IPS DF 19.7 (cell line): Measurements from ENCODE around the gene IFNA8.
"Not testable (repeated sequence)": the region's sequence is repeated elsewhere in the genome, so short reads cannot be mapped to it uniquely, and the experiment has no call there.

Experiments
- DNase-seq: peaks from one replicate; pipeline ENCODE4 v3.0.0-alpha.2; 2013; ENCODE audit warnings: low read depth, low spot score

The IFNA8 gene

GRCh38 chr9:21428235-21428634 lies 19.3 kb downstream of the IFNA8 start:
- DNase-seq: no peak

DNA sequence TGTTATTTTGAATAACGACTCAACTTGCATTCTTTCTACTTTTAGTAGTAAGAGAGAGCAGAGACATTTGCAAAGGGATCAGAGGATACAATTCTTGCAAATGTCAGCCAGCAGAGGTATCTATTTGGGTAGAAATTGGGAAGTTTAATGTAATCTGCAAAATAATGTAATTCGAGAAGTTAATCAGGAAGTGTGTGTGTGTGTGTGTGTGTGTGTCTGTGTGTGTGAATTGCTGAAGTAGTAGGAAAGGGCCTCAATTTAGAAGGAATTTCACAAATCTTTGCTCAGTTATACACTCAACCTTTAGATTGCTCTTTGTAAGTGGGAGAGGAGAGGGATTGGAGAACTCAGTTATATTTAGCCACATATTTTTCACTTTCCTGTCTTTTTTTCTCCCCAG lies 20.3 kb downstream of the IFNA8 start:
- no peak for DNase-seq

DNA sequence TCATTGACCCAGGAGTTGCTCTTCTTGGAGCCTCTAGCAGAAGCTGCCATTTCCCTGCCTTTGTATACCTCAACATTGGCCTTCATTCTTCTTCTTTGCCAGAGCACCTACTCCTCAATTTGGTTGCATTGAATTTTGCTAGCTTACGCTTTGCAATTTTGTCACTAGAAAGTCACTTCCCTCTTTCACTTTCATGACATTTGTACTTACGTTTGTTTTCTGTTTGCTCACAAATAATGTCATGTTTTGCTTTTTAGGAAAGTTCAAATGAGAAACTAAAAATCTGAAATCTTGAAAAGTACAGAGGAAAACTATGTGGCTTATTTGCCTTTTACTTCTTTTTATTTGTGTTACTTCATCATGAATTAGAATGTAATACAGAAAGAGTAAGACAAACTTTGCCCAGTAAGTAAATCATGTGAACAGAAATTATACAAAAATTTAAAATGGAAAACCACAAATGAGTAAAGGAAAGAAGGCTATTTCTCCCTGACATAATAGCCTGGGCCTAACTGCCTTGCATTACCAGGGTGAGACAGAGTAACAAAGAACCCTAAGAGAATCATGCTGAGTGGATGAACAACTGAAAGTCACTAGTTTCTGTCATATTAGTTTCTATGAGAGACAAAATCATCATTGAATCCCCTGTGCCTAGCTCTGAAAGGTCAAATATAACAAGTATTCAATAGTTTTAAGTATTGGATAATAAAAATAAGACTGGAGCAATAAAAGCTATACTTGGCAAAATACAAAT lies 23.9 kb downstream of the IFNA8 start:
- no peak for DNase-seq

DNA sequence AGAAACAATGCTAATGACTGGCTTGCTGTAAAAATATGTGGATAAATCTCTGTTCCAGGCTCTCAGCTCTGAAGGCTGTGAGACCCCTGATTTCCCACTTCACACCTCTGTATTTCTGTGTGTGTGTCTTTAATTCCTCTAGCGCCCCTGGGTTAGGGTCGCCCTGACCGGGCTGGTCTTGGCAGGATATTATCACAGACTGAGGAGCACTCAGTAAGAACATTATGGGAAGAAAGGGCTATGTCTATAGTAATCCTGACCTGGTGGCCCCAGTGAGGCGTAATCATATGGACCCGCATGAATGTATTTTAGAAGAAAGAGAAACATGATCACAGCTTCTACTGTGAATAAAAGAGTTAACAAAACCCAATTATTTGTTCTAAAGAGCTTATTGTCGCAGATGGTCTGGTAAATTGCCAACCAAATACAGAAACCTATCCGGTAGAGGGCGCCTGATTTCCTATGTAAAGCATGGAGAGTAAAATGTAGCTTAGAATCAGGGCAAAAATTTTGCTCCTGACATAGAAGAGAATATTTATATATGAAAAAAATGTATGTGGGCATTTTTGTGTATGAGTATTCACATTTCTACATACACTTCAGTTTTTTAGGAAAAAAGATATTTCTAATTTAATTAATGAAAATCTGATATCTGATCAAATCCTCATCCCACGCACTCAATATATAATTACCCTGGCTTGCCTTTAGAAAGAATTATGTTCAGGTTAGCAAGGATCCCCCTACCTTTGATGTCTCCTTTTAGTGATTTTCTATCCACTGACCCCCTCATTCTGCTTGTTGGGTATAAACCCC lies 25.5 kb downstream of the IFNA8 start:
- DNase-seq: no peak

- DNase-seq: not testable (repeated sequence)
Measured at GRCh38 chr9:21435015-21435383, 26.1 kb downstream of the IFNA8 start.

- no peak for DNase-seq
Measured at GRCh38 chr9:21440139-21440538, 31.2 kb downstream of the IFNA8 start, which contains the start of gene IFNA1. TSS of gene IFNA1 (plus strand) at chr9:21440439. CDS start at chr9:21440508, 69 bp downstream.

DNA sequence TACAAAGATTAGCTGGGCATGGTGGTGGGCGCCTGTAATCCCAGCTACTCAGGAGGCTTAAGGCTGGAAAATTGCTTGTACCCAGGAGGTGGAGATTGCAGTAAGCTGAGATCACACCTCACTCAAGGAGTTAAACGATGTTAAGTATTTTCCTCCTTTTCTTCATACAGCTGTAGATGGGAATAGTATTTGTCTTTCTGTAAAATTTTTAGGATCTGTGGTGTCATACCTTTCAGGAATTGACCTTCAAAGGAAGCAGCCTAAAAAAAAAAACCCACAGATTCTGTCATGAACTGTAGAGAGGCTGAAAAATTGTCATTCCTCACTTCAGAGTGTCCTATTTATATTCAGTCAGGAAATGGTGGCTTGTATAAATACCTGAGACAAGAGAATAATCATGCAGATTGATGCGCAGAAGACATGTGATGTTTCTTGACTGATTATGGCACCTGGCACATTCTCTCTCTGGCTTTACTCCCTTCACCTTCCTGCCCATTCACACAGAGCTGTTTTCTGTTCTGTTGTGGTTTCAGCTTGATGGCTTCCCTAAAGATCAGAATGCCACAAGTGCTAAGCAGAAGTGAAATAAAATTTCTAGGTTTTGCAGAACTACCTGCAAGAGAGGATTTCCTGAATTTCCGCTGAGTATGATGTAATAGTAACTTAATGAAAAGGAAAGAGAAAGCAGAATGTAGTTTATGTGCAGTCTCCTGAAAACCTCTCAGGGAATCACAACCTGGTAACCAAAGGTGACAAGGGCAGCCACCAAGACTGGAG lies 35.1 kb downstream of the IFNA8 start:
- no peak for DNase-seq

GRCh38 chr9:21449312-21449711 lies 40.4 kb downstream of the IFNA8 start:
- DNase-seq: not testable (repeated sequence)

DNA sequence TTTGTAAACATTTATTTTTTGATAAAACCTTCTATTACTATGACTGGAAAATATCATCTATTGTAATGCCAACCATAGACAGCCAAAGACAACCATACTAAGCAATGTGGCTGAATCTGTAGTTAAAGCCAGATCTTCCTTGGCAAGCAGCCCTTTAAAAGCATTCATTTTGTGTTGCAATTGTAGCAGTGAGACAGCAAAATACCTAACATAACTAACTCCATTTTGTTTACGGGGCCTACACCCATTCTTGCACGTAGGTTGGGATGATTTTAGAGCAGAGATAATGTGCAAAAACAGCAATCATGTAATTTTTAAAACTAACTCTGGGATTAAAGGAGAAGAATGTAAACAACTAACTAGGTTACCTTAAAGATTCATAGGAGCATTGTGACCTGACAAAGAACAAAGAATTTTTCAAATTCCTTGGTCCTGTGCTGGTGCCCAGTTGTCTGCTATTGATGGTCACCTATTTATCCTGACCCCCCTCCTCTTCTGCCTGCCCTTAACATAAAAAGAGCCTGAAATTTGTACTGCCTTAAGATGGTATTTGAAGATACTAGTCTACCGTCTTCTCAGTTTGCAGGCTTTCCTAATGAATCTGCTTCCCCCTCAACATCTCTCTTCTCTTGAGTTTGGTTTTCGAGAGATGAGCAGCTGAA lies 41.9 kb downstream of the IFNA8 start:
- DNase-seq: no peak

DNA sequence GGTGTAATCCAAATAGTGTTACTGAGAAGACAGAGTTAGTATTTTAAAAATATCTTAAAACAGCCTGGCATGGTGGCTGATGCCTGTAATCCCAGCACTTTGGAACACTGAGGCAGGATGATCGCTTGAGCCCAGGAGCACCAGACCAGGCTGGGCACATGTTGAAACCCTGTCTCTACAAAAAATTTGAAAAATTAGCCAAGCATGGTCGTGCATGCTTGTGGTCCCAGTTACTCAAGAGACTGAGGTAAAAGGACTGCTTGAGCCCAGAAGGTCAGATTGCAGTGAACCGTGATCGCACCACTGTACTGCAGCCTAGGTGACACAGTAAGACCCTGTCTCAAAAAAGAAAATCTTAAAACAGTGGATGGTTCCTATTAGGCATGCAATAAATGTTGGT lies 43.8 kb downstream of the IFNA8 start:
- DNase-seq: no peak

GRCh38 chr9:21454149-21454548 lies 45.2 kb downstream of the IFNA8 start:
- no peak for DNase-seq

DNA sequence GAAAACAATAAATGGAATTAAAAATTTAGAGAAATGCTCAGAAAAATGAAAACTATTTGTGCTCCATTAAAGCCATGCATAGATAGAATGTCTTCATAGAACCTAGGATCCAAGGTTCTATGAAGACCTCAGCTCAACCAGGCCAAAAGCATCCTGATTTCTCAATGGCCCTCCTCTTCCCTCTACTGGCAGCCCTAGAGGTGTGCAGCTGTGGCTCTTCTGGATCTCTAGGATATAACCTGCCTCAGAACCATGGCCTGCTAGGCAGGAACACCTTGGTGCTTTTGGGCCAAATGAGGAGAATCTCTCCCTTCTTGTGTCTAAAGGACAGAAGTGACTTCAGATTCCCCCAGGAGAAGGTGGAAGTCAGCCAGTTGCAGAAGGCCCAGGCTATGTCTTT lies 46.4 kb downstream of the IFNA8 start:
- no peak for DNase-seq
